ENCODE data around the gene ATP11A. TPM values are rescaled to one million over a fixed set of nuclear protein-coding genes. Genes with fewer than 3 reads are reported as not detected.

ATP11A gene
- total RNA-seq, 4 donors from 2014 or later: 32.1 to 83.6 (median 46.2) TPM

GRCh38 chr13:112855859-112856258 is 166.0 kb downstream of the ATP11A start:
- TF ChIP-seq, protein P1, sequence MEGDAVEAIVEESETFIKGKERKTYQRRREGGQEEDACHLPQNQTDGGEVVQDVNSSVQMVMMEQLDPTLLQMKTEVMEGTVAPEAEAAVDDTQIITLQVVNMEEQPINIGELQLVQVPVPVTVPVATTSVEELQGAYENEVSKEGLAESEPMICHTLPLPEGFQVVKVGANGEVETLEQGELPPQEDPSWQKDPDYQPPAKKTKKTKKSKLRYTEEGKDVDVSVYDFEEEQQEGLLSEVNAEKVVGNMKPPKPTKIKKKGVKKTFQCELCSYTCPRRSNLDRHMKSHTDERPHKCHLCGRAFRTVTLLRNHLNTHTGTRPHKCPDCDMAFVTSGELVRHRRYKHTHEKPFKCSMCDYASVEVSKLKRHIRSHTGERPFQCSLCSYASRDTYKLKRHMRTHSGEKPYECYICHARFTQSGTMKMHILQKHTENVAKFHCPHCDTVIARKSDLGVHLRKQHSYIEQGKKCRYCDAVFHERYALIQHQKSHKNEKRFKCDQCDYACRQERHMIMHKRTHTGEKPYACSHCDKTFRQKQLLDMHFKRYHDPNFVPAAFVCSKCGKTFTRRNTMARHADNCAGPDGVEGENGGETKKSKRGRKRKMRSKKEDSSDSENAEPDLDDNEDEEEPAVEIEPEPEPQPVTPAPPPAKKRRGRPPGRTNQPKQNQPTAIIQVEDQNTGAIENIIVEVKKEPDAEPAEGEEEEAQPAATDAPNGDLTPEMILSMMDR (IDR thresholded peaks at IDR 0.05): no peak
- no peak for TF ChIP-seq POLR2A (IDR thresholded peaks at IDR 0.05)
- peaks cover 4 to 10% of the 10 kb centered on the region in 2 donors for H3K4me1 ChIP-seq
- intact Hi-C loops (cut with DNase I): no loop called here
- no peak for DNase-seq
- H3K27me3 ChIP-seq: no peaks in the 10 kb centered on the region
- H3K27ac ChIP-seq: no peak overlapping the region
- 96 to 98% methylated on average over 21 of the region's 21 CpGs for WGBS, 2 donors
- H3K4me3 ChIP-seq (replicated peaks in 1 of 3): no peak overlapping the region
- H3K36me3 ChIP-seq: peaks cover 27 to 40% of the 10 kb centered on the region in 2 donors
- H3K9me3 ChIP-seq: no peaks in the 10 kb centered on the region

- Histone ChIP-seq H3K36me3 (peaks cover 27 to 40% of the 10 kb centered on the region in 2 donors), H3K4me1 (peaks cover 4 to 10% of the 10 kb centered on the region in 2 donors), H3K27ac (no peak overlapping the region), H3K4me3 (replicated peaks in 1 of 3) (no peak overlapping the region), H3K9me3 (no peaks in the 10 kb centered on the region), H3K27me3 (no peaks in the 10 kb centered on the region)
- no peak for DNase-seq
- intact Hi-C loops (cut with DNase I): no loop called here
- TF ChIP-seq, protein P1 (IDR thresholded peaks at IDR 0.05): no peak
- no peak for TF ChIP-seq POLR2A (IDR thresholded peaks at IDR 0.05)
- WGBS, 2 donors: 92 to 93% methylated on average over 20 of the region's 20 CpGs
Observed at GRCh38 chr13:112857914-112858490, 168.2 kb downstream of the ATP11A start.

GRCh38 chr13:112859128-112859816 is 169.4 kb downstream of the ATP11A start:
- Histone ChIP-seq H3K4me1 (peaks cover 4 to 10% of the 10 kb centered on the region in 2 donors), H3K4me3 (replicated peaks in 1 of 3) (no peak overlapping the region), H3K27me3 (no peaks in the 10 kb centered on the region), H3K27ac (peak overlapping the region in 2 of 3 donors; percentile 30 to 67), H3K9me3 (no peaks in the 10 kb centered on the region), H3K36me3 (peaks cover 21 to 37% of the 10 kb centered on the region in 2 donors)
- no peak for DNase-seq
- intact Hi-C loops (cut with DNase I): no loop called here
- 89% methylated on average over 18 to 21 of the region's 22 CpGs for WGBS, 2 donors
- TF ChIP-seq, protein P1 (IDR thresholded peaks at IDR 0.05): no peak
- no peak for TF ChIP-seq POLR2A (IDR thresholded peaks at IDR 0.05)

DNA sequence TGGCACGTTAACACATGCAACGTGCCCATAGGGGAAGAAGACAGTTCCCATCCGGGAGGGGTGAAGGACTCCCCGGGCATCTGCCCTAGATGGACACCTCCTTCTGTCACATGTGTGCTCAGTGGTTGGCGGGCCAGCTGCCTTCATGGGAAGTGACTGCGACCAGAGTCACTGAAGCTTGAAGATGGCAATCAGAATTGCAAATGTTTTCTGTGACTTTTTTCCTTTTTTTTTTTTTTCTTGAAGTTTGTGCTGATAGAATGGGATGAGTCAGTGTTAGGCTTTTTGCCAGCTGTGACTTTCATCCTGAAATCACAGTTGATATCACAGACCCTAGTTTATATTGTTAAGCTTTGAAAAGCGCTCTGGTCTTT is 170.0 kb downstream of the ATP11A start:
- Histone ChIP-seq H3K27ac (peak overlapping the region; percentile 48 to 68 (median 67)), H3K36me3 (peaks cover 16 to 31% of the 10 kb centered on the region in 2 donors), H3K4me3 (replicated peaks in 1 of 3) (no peak overlapping the region), H3K9me3 (no peaks in the 10 kb centered on the region), H3K27me3 (no peaks in the 10 kb centered on the region), H3K4me1 (peaks cover 4 to 10% of the 10 kb centered on the region in 2 donors)
- intact Hi-C loops (cut with DNase I): no loop called here
- 48 to 49% methylated on average over 7 of the region's 7 CpGs for WGBS, 2 donors
- no peak for TF ChIP-seq POLR2A (IDR thresholded peaks at IDR 0.05)
- TF ChIP-seq, protein P1 (IDR thresholded peaks at IDR 0.05): no peak
- peak; percentile 82 to 87 for DNase-seq

All from thyroid gland (tissue), 4 donors.